HepG2 (cell line): ENCODE data around the gene TTC28.

Experiments used
- CTCF ChIP-seq: sonication (generic); formaldehyde crosslinking; IDR thresholded peaks from 2 replicates; pipeline ENCODE4 v1.5.0; 2020; ENCODE audit warnings: mild to moderate bottlenecking, missing genetic modification reagents, moderate library complexity
- IRF2 ChIP-seq: IDR thresholded peaks from 2 replicates; pipeline ENCODE4 v1.6.1; 2018; ENCODE audit warnings: missing genetic modification reagents, missing compliant biosample characterization
- TCF12 ChIP-seq, 2 experiments: fragments of 450-650 bp in 1 of 2; sonication (generic) in 1 of 2; formaldehyde crosslinking in 1 of 2; IDR thresholded peaks; 2 replicates each; pipeline versions ENCODE4 v1.6.1 to v1.8.0; 2017 to 2022; ENCODE audit warnings: antibody characterized with exemption in 1 of 2, mild to moderate bottlenecking in 1 of 2, missing genetic modification reagents in 1 of 2, moderate library complexity in 1 of 2
- ZBTB26 ChIP-seq: IDR thresholded peaks from 2 replicates; pipeline ENCODE4 v1.6.1; 2016; ENCODE audit warnings: missing compliant biosample characterization, missing genetic modification reagents, borderline replicate concordance
- TF ChIP-seq, protein P1 (sequence below): sonication (generic); formaldehyde crosslinking; IDR thresholded peaks from 2 replicates; pipeline ENCODE4 v1.4.0; 2020; ENCODE audit warnings: mild to moderate bottlenecking, missing genetic modification reagents

GRCh38 chr22:28171712-28172111 is 507.9 kb downstream of the TTC28 start:
- TF ChIP-seq, protein P1, sequence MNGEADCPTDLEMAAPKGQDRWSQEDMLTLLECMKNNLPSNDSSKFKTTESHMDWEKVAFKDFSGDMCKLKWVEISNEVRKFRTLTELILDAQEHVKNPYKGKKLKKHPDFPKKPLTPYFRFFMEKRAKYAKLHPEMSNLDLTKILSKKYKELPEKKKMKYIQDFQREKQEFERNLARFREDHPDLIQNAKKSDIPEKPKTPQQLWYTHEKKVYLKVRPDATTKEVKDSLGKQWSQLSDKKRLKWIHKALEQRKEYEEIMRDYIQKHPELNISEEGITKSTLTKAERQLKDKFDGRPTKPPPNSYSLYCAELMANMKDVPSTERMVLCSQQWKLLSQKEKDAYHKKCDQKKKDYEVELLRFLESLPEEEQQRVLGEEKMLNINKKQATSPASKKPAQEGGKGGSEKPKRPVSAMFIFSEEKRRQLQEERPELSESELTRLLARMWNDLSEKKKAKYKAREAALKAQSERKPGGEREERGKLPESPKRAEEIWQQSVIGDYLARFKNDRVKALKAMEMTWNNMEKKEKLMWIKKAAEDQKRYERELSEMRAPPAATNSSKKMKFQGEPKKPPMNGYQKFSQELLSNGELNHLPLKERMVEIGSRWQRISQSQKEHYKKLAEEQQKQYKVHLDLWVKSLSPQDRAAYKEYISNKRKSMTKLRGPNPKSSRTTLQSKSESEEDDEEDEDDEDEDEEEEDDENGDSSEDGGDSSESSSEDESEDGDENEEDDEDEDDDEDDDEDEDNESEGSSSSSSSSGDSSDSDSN (CRISPR knock-in tag), result no peak
- no peak for TF ChIP-seq ZBTB26 (CRISPR knock-in tag)
- TF ChIP-seq CTCF, result no peak
- no peak for TF ChIP-seq TCF12 (IDR thresholded peaks at IDR 0.05)
- TF ChIP-seq TCF12 (CRISPR knock-in tag; IDR thresholded peaks at IDR 0.05), result no peak
- TF ChIP-seq IRF2 (CRISPR knock-in tag), result no peak
